Muscle of leg (tissue), 11 donors: ENCODE data around the gene AUP1. TPM values are rescaled to one million over a fixed set of nuclear protein-coding genes. Genes with fewer than 3 reads are reported as not detected.
"Not testable (repeated sequence)": the region's sequence is repeated elsewhere in the genome, so short reads cannot be mapped to it uniquely, and the experiment has no call there.

Experiments
- DNase-seq: peaks from one replicate; pipeline ENCODE4 v3.0.0; 2013
- H3K27ac ChIP-seq: one replicate; pipeline ENCODE4 v1.5.1; 2013; ENCODE audit warnings: mild to moderate bottlenecking, low read length, control low read depth
- H3K27me3 ChIP-seq: one replicate; pipeline ENCODE4 v1.6.1; 2013; ENCODE audit warnings: low read length; ENCODE audit not compliant: control insufficient read depth, insufficient read depth
- H3K36me3 ChIP-seq: one replicate; pipeline ENCODE4 v1.6.1; 2013; ENCODE audit warnings: low read length; ENCODE audit not compliant: control insufficient read depth, insufficient read depth
- H3K4me1 ChIP-seq: one replicate; pipeline ENCODE4 v1.6.1; 2013; ENCODE audit warnings: low read length; ENCODE audit not compliant: control insufficient read depth, insufficient read depth
- H3K4me3 ChIP-seq: one replicate; pipeline ENCODE4 v1.5.1; 2013; ENCODE audit warnings: low read length, control low read depth
- H3K9me3 ChIP-seq: replicated peaks from 2 replicates; pipeline ENCODE4 v1.6.1; 2013; ENCODE audit warnings: low read depth, low read length; ENCODE audit not compliant: control insufficient read depth
- WGBS: methylation state at CpG from one replicate; pipeline ENCODE4 v1.1.5; 2013; ENCODE audit warnings: missing lambda C conversion rate; ENCODE audit not compliant: insufficient coverage; 5-methylcytosine and 5-hydroxymethylcytosine counted together
- polyA plus RNA-seq, 8 donors: library from polyadenylated mRNA; unstranded; fragments of 120-200 nt; gene quantifications; one replicate each; pipeline versions ENCODE4 v1.2.1 to v1.2.3, GENCODE V29; 2013; ENCODE audit warnings: inconsistent platforms in 1 of 8, low replicate concordance in 1 of 8; ENCODE audit not compliant: insufficient read length in 8 of 8, insufficient read depth in 1 of 8
- total RNA-seq: library from RNA; stranded (reverse); fragments of 120-200 nt; gene quantifications from one replicate; pipeline ENCODE4 v1.2.4, GENCODE V29; 2013

Gene AUP1
- total and polyA plus RNA-seq, 9 donors = 58.5 to 84.9 (median 66.2) TPM

GRCh38 chr2:74488643-74489481 lies 40.6 kb downstream of the AUP1 start:
- DNase-seq = no peak
- peaks cover 2% of the 10 kb centered on the region for H3K4me1 ChIP-seq
- no peak overlapping the region for H3K4me3 ChIP-seq
- WGBS = 85% methylated on average over 2 of the region's 9 CpGs
- H3K9me3 ChIP-seq = no peaks in the 10 kb centered on the region
- peaks cover 62% of the 10 kb centered on the region for H3K36me3 ChIP-seq
- H3K27me3 ChIP-seq = no peaks in the 10 kb centered on the region
- H3K27ac ChIP-seq = no peak overlapping the region

GRCh38 chr2:74486141-74486540 lies 43.4 kb downstream of the AUP1 start:
- 100% methylated on average over 1 of the region's 2 CpGs for WGBS
- Histone ChIP-seq H3K27me3 (no peaks in the 10 kb centered on the region), H3K36me3 (peaks cover 35% of the 10 kb centered on the region), H3K4me3 (no peak overlapping the region), H3K9me3 (no peaks in the 10 kb centered on the region), H3K27ac (no peak overlapping the region), H3K4me1 (peaks cover 18% of the 10 kb centered on the region)
- DNase-seq = no peak

- DNase-seq, H3K27ac ChIP-seq: not testable (repeated sequence)
Measured at GRCh38 chr2:74483675-74484164, 45.8 kb downstream of the AUP1 start.

DNA sequence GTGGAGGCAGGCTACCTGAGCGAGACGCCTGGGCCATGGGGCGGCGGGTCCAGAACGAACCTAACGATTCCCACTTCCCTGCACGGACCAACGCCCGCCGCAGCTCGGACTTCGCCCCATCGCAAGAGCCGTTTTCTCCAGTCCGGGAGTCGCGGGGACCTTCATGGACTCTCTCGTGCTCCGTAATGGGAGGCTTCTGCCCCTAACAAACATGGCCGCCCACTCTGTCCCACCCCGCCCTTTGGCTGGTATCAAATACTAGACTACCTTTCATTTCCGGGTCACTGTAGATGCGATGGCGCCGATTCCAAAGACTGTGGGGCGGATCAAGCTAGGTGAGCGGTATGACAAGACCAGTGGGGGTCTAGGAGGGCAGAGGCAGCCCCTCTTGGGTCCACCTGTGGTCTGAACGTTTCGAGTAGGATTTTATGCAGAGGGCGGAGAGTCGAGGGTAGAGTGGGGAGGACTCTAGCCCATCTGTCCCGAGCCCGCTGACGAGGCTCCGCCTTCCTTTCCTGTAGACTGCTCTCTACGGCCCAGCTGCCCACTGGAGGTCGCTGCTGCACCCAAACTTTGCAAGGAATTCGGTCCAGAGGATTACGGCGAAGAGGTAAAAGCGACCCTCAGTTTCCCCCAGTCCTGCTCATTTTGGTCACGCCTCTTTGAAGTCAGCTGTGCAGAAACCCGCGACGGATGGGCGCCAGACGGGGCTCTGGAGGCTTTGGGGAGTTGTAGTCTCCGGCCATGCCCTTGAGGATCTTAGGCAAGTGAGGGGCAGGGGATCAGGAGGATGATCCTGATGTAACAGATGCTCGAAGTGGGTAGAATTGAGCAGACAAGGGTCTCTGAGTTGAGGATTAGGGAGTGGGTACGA lies 46.5 kb downstream of the AUP1 start, which contains the start of the genes CCDC142 and TTC31:
TSS of gene CCDC142 (minus strand) at position 198 of the 874 bp plus-strand sequence. CDS start at position 37, 161 bp downstream.
TSS of gene TTC31 (plus strand) at position 281 of the 874 bp plus-strand sequence. CDS start at position 296, 15 bp downstream.
- peak; percentile 99 for DNase-seq
- Histone ChIP-seq H3K9me3 (no peaks in the 10 kb centered on the region), H3K4me1 (peaks cover 24% of the 10 kb centered on the region), H3K36me3 (peaks cover 23% of the 10 kb centered on the region), H3K4me3 (peak within 1 kb of the TSS; percentile 86), H3K27ac (peak within 1 kb of the TSS; percentile 96), H3K27me3 (no peaks in the 10 kb centered on the region)
- 1% methylated on average over 45 of the region's 50 CpGs for WGBS

More at GRCh38 chr2:74483675-74484164, 45.8 kb downstream of the AUP1 start:
- H3K9me3 ChIP-seq, H3K27me3 ChIP-seq: not testable (repeated sequence)
- H3K36me3 ChIP-seq = peaks cover 27% of the 10 kb centered on the region
- peaks cover 24% of the 10 kb centered on the region for H3K4me1 ChIP-seq
- WGBS = 76% methylated on average over 16 of the region's 19 CpGs
- peak overlapping the region; percentile 86 for H3K4me3 ChIP-seq

DNA sequence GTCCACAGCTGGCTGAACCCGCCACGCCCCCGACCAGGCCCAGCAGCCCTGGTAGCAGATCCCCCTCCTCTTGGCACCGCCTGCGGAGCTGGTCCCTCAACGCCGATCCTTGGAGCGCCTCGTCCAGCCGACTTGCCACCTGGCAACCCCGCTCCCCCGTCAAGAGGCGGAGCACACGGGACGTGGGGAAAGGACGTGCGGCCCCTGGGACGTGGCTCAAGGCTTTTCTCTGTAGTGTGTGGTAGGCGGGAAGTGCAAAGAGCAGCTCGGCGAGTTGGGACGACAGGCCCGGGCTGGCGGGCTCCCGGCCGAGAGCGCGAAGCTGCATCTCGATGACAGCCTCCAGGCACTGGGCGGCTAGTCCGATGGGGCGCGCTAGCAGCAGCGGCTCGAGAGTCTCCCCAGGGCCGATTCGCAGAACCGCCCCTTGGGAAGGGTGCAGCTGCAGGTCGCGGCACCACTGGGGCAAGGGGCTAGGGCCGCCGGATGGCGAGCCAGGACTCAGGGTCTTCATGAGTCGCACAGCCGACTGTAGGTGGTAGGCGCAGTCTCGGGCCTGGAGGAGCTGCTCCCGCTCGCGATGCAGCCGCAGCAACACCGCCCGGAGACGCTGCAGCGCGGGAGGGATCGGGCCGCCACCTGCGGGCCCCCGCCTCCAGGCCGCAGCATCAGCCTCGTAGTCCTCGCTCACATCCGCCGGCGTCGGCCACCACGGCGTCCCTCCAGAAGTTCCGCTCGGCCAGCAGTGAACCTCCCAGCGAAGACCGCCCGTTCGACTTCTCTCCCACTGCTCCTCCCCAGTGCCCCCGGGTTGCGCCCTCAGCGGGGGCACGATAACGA lies 47.3 kb downstream of the AUP1 start:
- no peaks in the 10 kb centered on the region for H3K27me3 ChIP-seq
- peak overlapping the region; percentile 96 for H3K27ac ChIP-seq
- no peak for DNase-seq
- WGBS = under 1% methylated on average over 69 of the region's 80 CpGs
- H3K36me3 ChIP-seq = peaks cover 29% of the 10 kb centered on the region
- peak overlapping the region; percentile 86 for H3K4me3 ChIP-seq
- H3K4me1 ChIP-seq = peaks cover 24% of the 10 kb centered on the region
- no peaks in the 10 kb centered on the region for H3K9me3 ChIP-seq

- H3K27ac ChIP-seq = no peak overlapping the region
- DNase-seq = no peak
- H3K4me1 ChIP-seq = peaks cover 24% of the 10 kb centered on the region
- H3K4me3 ChIP-seq = peak overlapping the region; percentile 86
- peaks cover 35% of the 10 kb centered on the region for H3K36me3 ChIP-seq
- WGBS = no CpG with 5 or more reads among the region's 3 CpGs
- no peaks in the 10 kb centered on the region for H3K9me3 ChIP-seq
- no peaks in the 10 kb centered on the region for H3K27me3 ChIP-seq
Measured at GRCh38 chr2:74481431-74481830, 48.1 kb downstream of the AUP1 start.

Other genes with a start within 250 kb of the AUP1 start
- 2.2 TPM for gene SLC4A5, start 186.3 kb downstream of the AUP1 start, total RNA-seq
- 1 to 10 TPM; 1.2 to 2.2 (median 1.6) TPM for gene SLC4A5, start 186.3 kb downstream of the AUP1 start, polyA plus RNA-seq
- 56.6 TPM for gene DCTN1, start 149.4 kb downstream of the AUP1 start, total RNA-seq
- 100 to 1,000 TPM in 7 of 8 donors, 10 to 100 TPM in 1; 96.4 to 129 (median 108) TPM for gene DCTN1, start 149.4 kb downstream of the AUP1 start, polyA plus RNA-seq
- 1.4 TPM for gene C2orf81, start 108.1 kb downstream of the AUP1 start, total RNA-seq
- gene C2orf81, start 108.1 kb downstream of the AUP1 start, polyA plus RNA-seq = 1 to 10 TPM; 2.2 to 3.6 (median 2.7) TPM
- 7.5 TPM for gene WDR54, start 108.0 kb downstream of the AUP1 start, total RNA-seq
- gene WDR54, start 108.0 kb downstream of the AUP1 start, polyA plus RNA-seq = 10 to 100 TPM in 7 of 8 donors, 1 to 10 TPM in 1; 8.8 to 15.8 (median 12.0) TPM
- gene RTKN, start 87.8 kb downstream of the AUP1 start, total RNA-seq = 46.1 TPM
- gene RTKN, start 87.8 kb downstream of the AUP1 start, polyA plus RNA-seq = 10 to 100 TPM; 35.4 to 58.5 (median 49.4) TPM
- 21.1 TPM for gene INO80B, start 74.6 kb downstream of the AUP1 start, total RNA-seq
- gene INO80B, start 74.6 kb downstream of the AUP1 start, polyA plus RNA-seq = 10 to 100 TPM; 15.9 to 26.5 (median 21.5) TPM
- 44.3 TPM for gene WBP1, start 71.3 kb downstream of the AUP1 start, total RNA-seq
- gene WBP1, start 71.3 kb downstream of the AUP1 start, polyA plus RNA-seq = 10 to 100 TPM; 56.0 to 74.9 (median 66.8) TPM
- gene MOGS, start 64.3 kb downstream of the AUP1 start, total RNA-seq = 32.0 TPM
- 10 to 100 TPM; 33.8 to 41.3 (median 36.8) TPM for gene MOGS, start 64.3 kb downstream of the AUP1 start, polyA plus RNA-seq
- 81.1 TPM for gene MRPL53, start 57.0 kb downstream of the AUP1 start, total RNA-seq
- gene MRPL53, start 57.0 kb downstream of the AUP1 start, polyA plus RNA-seq = 10 to 100 TPM; 52.5 to 87.9 (median 78.8) TPM
- 12.3 TPM for gene CCDC142, start 46.7 kb downstream of the AUP1 start, total RNA-seq
- gene CCDC142, start 46.7 kb downstream of the AUP1 start, polyA plus RNA-seq = 10 to 100 TPM in 1 of 8 donors, 1 to 10 TPM in 7; 7.0 to 10.2 (median 8.3) TPM
- 12.2 TPM for gene TTC31, start 46.6 kb downstream of the AUP1 start, total RNA-seq
- gene TTC31, start 46.6 kb downstream of the AUP1 start, polyA plus RNA-seq = 10 to 100 TPM; 17.5 to 25.7 (median 19.9) TPM
- gene LBX2, start 30.1 kb downstream of the AUP1 start, total RNA-seq = 0.66 TPM
- gene LBX2, start 30.1 kb downstream of the AUP1 start, polyA plus RNA-seq = 1 to 10 TPM in 3 of 8 donors, under 1 TPM in 5; 0.33 to 3.0 (median 0.89) TPM
- 11.4 TPM for gene PCGF1, start 22.0 kb downstream of the AUP1 start, total RNA-seq
- gene PCGF1, start 22.0 kb downstream of the AUP1 start, polyA plus RNA-seq = 10 to 100 TPM; 11.6 to 16.3 (median 13.2) TPM
- not detected for gene TLX2, start 15.3 kb downstream of the AUP1 start, total RNA-seq
- under 1 TPM in 1 of 8 donors, not detected in 7; 0.14 TPM for gene TLX2, start 15.3 kb downstream of the AUP1 start, polyA plus RNA-seq
- gene DQX1, start 3.5 kb downstream of the AUP1 start, total RNA-seq = 0.04 TPM
- gene DQX1, start 3.5 kb downstream of the AUP1 start, polyA plus RNA-seq = 1 to 10 TPM in 1 of 8 donors, under 1 TPM in 6, not detected in 1; 0.11 to 1.3 (median 0.21) TPM
- 33.0 TPM for gene HTRA2, start 227 bp upstream of the AUP1 start, total RNA-seq
- gene HTRA2, start 227 bp upstream of the AUP1 start, polyA plus RNA-seq = 10 to 100 TPM; 26.1 to 32.6 (median 28.8) TPM
- 6.1 TPM for gene LOXL3, start 24.2 kb upstream of the AUP1 start, total RNA-seq
- 10 to 100 TPM in 1 of 8 donors, 1 to 10 TPM in 7; 6.2 to 10.8 (median 7.1) TPM for gene LOXL3, start 24.2 kb upstream of the AUP1 start, polyA plus RNA-seq
- gene DOK1, start 25.0 kb upstream of the AUP1 start, total RNA-seq = 6.4 TPM
- 1 to 10 TPM; 6.6 to 8.7 (median 7.0) TPM for gene DOK1, start 25.0 kb upstream of the AUP1 start, polyA plus RNA-seq
- gene M1AP, start 118.6 kb upstream of the AUP1 start, total RNA-seq = 0.18 TPM
- gene M1AP, start 118.6 kb upstream of the AUP1 start, polyA plus RNA-seq = under 1 TPM in 6 of 8 donors, not detected in 2; 0.06 to 0.34 (median 0.14) TPM
- 2.8 TPM for gene SEMA4F, start 124.5 kb upstream of the AUP1 start, total RNA-seq
- gene SEMA4F, start 124.5 kb upstream of the AUP1 start, polyA plus RNA-seq = 1 to 10 TPM; 2.1 to 4.6 (median 3.6) TPM